ENCODE results near the gene PHOX2A.
A peak's percentile ranks its signal among the peaks of the same experiment; 100 is the strongest.

Gene PHOX2A

DNA sequence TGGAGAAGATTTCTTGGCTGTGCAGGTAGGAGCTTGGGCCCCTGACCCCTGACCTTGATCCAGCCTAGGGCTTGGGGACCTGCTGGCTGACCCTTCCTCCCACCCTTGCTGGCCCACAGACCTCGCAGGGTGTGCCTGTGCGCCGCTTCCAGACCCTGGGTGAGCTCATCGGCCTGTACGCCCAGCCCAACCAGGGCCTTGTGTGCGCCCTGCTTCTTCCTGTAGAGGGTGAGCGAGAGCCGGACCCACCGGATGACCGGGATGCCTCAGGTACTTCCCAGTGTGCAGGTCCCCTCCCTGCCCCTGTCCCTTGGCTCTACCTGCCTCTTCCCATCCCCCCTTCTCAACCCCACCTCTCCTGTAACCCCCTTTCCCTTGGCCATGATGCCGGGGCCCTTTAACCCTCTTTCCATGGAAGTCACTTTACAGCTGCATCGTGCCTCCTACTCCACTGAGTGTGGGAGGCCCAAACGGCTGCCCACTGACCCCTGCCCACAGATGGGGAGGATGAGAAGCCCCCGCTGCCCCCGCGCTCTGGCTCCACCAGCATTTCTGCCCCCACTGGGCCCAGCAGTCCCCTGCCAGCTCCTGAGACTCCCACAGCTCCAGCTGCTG lies 15.6 kb downstream of the PHOX2A start:
- no peak overlapping the region for H2BK12ac ChIP-seq (ENCODE audit: low read length)
- H3K4ac ChIP-seq (ENCODE audit: low read length), result no peak overlapping the region

DNA sequence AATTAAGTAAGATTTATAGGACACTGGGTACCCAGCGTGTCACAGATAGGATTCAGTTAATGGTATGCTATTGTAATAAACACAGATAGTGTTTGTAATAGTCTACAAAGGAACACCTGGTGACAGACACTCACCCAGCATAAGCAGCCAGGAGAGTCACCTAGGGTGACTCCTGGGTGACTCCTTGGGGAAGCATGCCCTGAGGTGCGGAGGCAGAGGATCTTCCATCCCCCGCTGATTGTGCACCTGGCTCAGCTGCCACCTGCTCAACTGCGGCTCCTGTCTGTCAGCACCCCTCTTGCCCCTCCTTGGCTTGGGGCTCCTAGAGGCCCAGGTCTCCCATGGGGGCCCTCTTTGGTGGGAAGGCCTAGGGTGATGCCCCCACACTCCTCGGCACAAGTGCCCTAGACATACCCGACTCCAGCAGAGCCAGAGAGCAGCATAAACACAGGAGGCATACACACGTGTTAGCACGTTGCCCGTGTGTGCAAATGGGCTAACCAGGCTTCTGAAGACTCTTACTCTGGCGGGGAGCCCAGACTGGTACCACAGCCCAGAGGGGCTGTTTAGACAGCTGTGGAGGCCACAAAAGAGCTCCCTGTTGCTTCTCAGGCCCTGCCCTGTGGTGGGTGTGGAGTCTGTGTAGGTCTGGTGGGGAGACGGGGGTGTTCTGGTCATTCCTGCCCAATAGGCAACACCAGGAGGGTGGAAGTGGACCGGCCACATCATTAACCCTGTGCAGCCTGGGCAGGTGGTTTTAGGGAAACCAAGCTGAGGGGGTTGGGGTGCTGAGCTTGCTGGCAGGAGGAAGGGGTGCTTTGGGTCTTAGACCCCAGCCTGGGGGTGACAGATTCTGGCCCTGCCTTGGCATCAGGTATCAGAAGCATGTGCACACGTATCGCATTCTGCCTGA lies 16.4 kb downstream of the PHOX2A start:
- peaks cover 42 to 64% of the 10 kb centered on the region in 2 donors for H3K36me3 ChIP-seq (replicated peaks in 1 of 2; ENCODE audit: control insufficient read depth in 2 of 2, insufficient read depth in 2 of 2, low read length in 2 of 2)
- WGBS, 2 donors (ENCODE audit: extremely low coverage in 2 of 2, insufficient read length in 2 of 2, insufficient replicate concordance in 1 of 2), result no CpG with 5 or more reads among the region's 14 CpGs
- H3K4me1 ChIP-seq (ENCODE audit: control insufficient read depth in 2 of 2, insufficient read depth in 1 of 2, low read depth in 1 of 2, low read length in 2 of 2), result peaks cover 3 to 14% of the 10 kb centered on the region in 2 donors

More for the DNA sequence above, 15.6 kb downstream of the PHOX2A start:
- no peak overlapping the region for H3K4me2 ChIP-seq (ENCODE audit: insufficient read depth, low read length, poor library complexity, severe bottlenecking)
- peak overlapping the region; percentile 94 for H4K8ac ChIP-seq (ENCODE audit: low read depth, low read length)
- H3K4me3 ChIP-seq (ENCODE audit: low read length in 2 of 2), result no peak overlapping the region
- no peak overlapping the region for H2BK5ac ChIP-seq (ENCODE audit: low read length)
- no peak overlapping the region for H2AK5ac ChIP-seq (ENCODE audit: low read depth, low read length)
- H3K23ac ChIP-seq (ENCODE audit: low read depth, low read length, poor library complexity), result peak overlapping the region; percentile 67
- H2BK15ac ChIP-seq (ENCODE audit: low read length), result no peak overlapping the region
- no peak overlapping the region for H3K18ac ChIP-seq (ENCODE audit: low read length)
- WGBS, 2 donors (ENCODE audit: extremely low coverage in 2 of 2, insufficient read length in 2 of 2, insufficient replicate concordance in 1 of 2), result no CpG with 5 or more reads among the region's 16 CpGs
- no peak overlapping the region for H3K14ac ChIP-seq (ENCODE audit: low read length)
- peaks cover 49 to 72% of the 10 kb centered on the region in 2 donors for H3K36me3 ChIP-seq (replicated peaks in 1 of 2; ENCODE audit: control insufficient read depth in 2 of 2, insufficient read depth in 2 of 2, low read length in 2 of 2)
- H3K27ac ChIP-seq (replicated peaks; ENCODE audit: low read length), result no peak overlapping the region
- no peaks in the 10 kb centered on the region for H3K9me3 ChIP-seq (replicated peaks in 1 of 2; ENCODE audit: control insufficient read depth in 2 of 2, insufficient read depth in 1 of 2, low read depth in 1 of 2, low read length in 2 of 2)
- DNase-seq (ENCODE audit: low spot score), result no peak
- H2BK120ac ChIP-seq (ENCODE audit: low read depth, low read length), result no peak overlapping the region
- no peak overlapping the region for H4K91ac ChIP-seq (ENCODE audit: low read depth, low read length, poor library complexity)
- H3K79me1 ChIP-seq (ENCODE audit: low read depth, low read length), result peaks cover 15% of the 10 kb centered on the region
- H3K9ac ChIP-seq (ENCODE audit: low read depth, low read length, poor library complexity), result peak overlapping the region; percentile 37
- H2AFZ ChIP-seq (ENCODE audit: low read length), result no peak overlapping the region
- no peaks in the 10 kb centered on the region for H3K27me3 ChIP-seq (ENCODE audit: control insufficient read depth in 3 of 3, insufficient read depth in 3 of 3, low read depth in 1 of 3, low read length in 3 of 3)
- peaks cover 3 to 12% of the 10 kb centered on the region in 2 donors for H3K4me1 ChIP-seq (ENCODE audit: control insufficient read depth in 2 of 2, insufficient read depth in 1 of 2, low read depth in 1 of 2, low read length in 2 of 2)

GRCh38 chr11:72226701-72227100 lies 17.3 kb downstream of the PHOX2A start:
- H4K8ac ChIP-seq (ENCODE audit: low read depth, low read length), result no peak overlapping the region
- no peak overlapping the region for H2BK12ac ChIP-seq (ENCODE audit: low read length)
- H2AFZ ChIP-seq (ENCODE audit: low read length), result no peak overlapping the region
- H4K91ac ChIP-seq (ENCODE audit: low read depth, low read length, poor library complexity), result no peak overlapping the region
- DNase-seq (ENCODE audit: low spot score), result no peak
- H2BK15ac ChIP-seq (ENCODE audit: low read length), result no peak overlapping the region
- H3K14ac ChIP-seq (ENCODE audit: low read length), result no peak overlapping the region
- no peak overlapping the region for H3K27ac ChIP-seq (replicated peaks; ENCODE audit: low read length)
- H2BK5ac ChIP-seq (ENCODE audit: low read length), result no peak overlapping the region
- no CpG with 5 or more reads among the region's 5 CpGs for WGBS, 2 donors (ENCODE audit: extremely low coverage in 2 of 2, insufficient read length in 2 of 2, insufficient replicate concordance in 1 of 2)
- H3K18ac ChIP-seq (ENCODE audit: low read length), result no peak overlapping the region
- peaks cover 36 to 55% of the 10 kb centered on the region in 2 donors for H3K36me3 ChIP-seq (replicated peaks in 1 of 2; ENCODE audit: control insufficient read depth in 2 of 2, insufficient read depth in 2 of 2, low read length in 2 of 2)
- peaks cover 5 to 16% of the 10 kb centered on the region in 2 donors for H3K4me1 ChIP-seq (ENCODE audit: control insufficient read depth in 2 of 2, insufficient read depth in 1 of 2, low read depth in 1 of 2, low read length in 2 of 2)
- no peaks in the 10 kb centered on the region for H3K9me3 ChIP-seq (replicated peaks in 1 of 2; ENCODE audit: control insufficient read depth in 2 of 2, insufficient read depth in 1 of 2, low read depth in 1 of 2, low read length in 2 of 2)
- no peaks in the 10 kb centered on the region for H3K27me3 ChIP-seq (ENCODE audit: control insufficient read depth in 3 of 3, insufficient read depth in 3 of 3, low read depth in 1 of 3, low read length in 3 of 3)
- peaks cover 15% of the 10 kb centered on the region for H3K79me1 ChIP-seq (ENCODE audit: low read depth, low read length)
- no peak overlapping the region for H2AK5ac ChIP-seq (ENCODE audit: low read depth, low read length)
- H3K4me2 ChIP-seq (ENCODE audit: insufficient read depth, low read length, poor library complexity, severe bottlenecking), result no peak overlapping the region
- H2BK120ac ChIP-seq (ENCODE audit: low read depth, low read length), result no peak overlapping the region
- H3K4me3 ChIP-seq (ENCODE audit: low read length in 2 of 2), result no peak overlapping the region
- peak overlapping the region; percentile 35 for H3K9ac ChIP-seq (ENCODE audit: low read depth, low read length, poor library complexity)
- H3K4ac ChIP-seq (ENCODE audit: low read length), result no peak overlapping the region
- H3K23ac ChIP-seq (ENCODE audit: low read depth, low read length, poor library complexity), result peak overlapping the region; percentile 27

More for the DNA sequence above, 16.4 kb downstream of the PHOX2A start:
- Histone ChIP-seq H3K27me3 (ENCODE audit: control insufficient read depth in 3 of 3, insufficient read depth in 3 of 3, low read depth in 1 of 3, low read length in 3 of 3) (no peaks in the 10 kb centered on the region), H4K91ac (ENCODE audit: low read depth, low read length, poor library complexity) (no peak overlapping the region), H2BK120ac (ENCODE audit: low read depth, low read length) (no peak overlapping the region), H2BK12ac (ENCODE audit: low read length) (no peak overlapping the region), H2AK5ac (ENCODE audit: low read depth, low read length) (no peak overlapping the region), H2AFZ (ENCODE audit: low read length) (no peak overlapping the region), H2BK5ac (ENCODE audit: low read length) (no peak overlapping the region), H3K4me2 (ENCODE audit: insufficient read depth, low read length, poor library complexity, severe bottlenecking) (no peak overlapping the region), H3K4me3 (ENCODE audit: low read length in 2 of 2) (no peak overlapping the region), H3K9ac (ENCODE audit: low read depth, low read length, poor library complexity) (peak overlapping the region; percentile 37), H3K18ac (ENCODE audit: low read length) (no peak overlapping the region), H2BK15ac (ENCODE audit: low read length) (no peak overlapping the region), H3K9me3 (replicated peaks in 1 of 2; ENCODE audit: control insufficient read depth in 2 of 2, insufficient read depth in 1 of 2, low read depth in 1 of 2, low read length in 2 of 2) (no peaks in the 10 kb centered on the region), H3K4ac (ENCODE audit: low read length) (no peak overlapping the region), H3K27ac (replicated peaks; ENCODE audit: low read length) (no peak overlapping the region), H3K23ac (ENCODE audit: low read depth, low read length, poor library complexity) (peak overlapping the region; percentile 67), H3K14ac (ENCODE audit: low read length) (no peak overlapping the region), H4K8ac (ENCODE audit: low read depth, low read length) (peak overlapping the region; percentile 94), H3K79me1 (ENCODE audit: low read depth, low read length) (peaks cover 15% of the 10 kb centered on the region)
- no peak for DNase-seq (ENCODE audit: low spot score)

GRCh38 chr11:72225411-72225951 lies 18.5 kb downstream of the PHOX2A start:
- Histone ChIP-seq H3K18ac (ENCODE audit: low read length) (peak overlapping the region; percentile 98), H2BK12ac (ENCODE audit: low read length) (no peak overlapping the region), H2BK15ac (ENCODE audit: low read length) (no peak overlapping the region), H2BK5ac (ENCODE audit: low read length) (no peak overlapping the region), H3K9ac (ENCODE audit: low read depth, low read length, poor library complexity) (peak overlapping the region; percentile 88), H3K79me1 (ENCODE audit: low read depth, low read length) (peaks cover 15% of the 10 kb centered on the region), H2AFZ (ENCODE audit: low read length) (peak overlapping the region; percentile 91), H4K8ac (ENCODE audit: low read depth, low read length) (no peak overlapping the region), H3K27ac (replicated peaks; ENCODE audit: low read length) (no peak overlapping the region), H3K36me3 (replicated peaks in 1 of 2; ENCODE audit: control insufficient read depth in 2 of 2, insufficient read depth in 2 of 2, low read length in 2 of 2) (peaks cover 26 to 43% of the 10 kb centered on the region in 2 donors), H3K4me3 (ENCODE audit: low read length in 2 of 2) (peak overlapping the region; percentile 58 to 92), H4K91ac (ENCODE audit: low read depth, low read length, poor library complexity) (no peak overlapping the region), H3K4ac (ENCODE audit: low read length) (no peak overlapping the region), H3K14ac (ENCODE audit: low read length) (no peak overlapping the region), H2AK5ac (ENCODE audit: low read depth, low read length) (peak overlapping the region; percentile 94), H3K4me2 (ENCODE audit: insufficient read depth, low read length, poor library complexity, severe bottlenecking) (peak overlapping the region; percentile 84), H2BK120ac (ENCODE audit: low read depth, low read length) (peak overlapping the region; percentile 78), H3K27me3 (ENCODE audit: control insufficient read depth in 3 of 3, insufficient read depth in 3 of 3, low read depth in 1 of 3, low read length in 3 of 3) (no peaks in the 10 kb centered on the region), H3K4me1 (ENCODE audit: control insufficient read depth in 2 of 2, insufficient read depth in 1 of 2, low read depth in 1 of 2, low read length in 2 of 2) (peaks cover 5 to 16% of the 10 kb centered on the region in 2 donors), H3K23ac (ENCODE audit: low read depth, low read length, poor library complexity) (peak overlapping the region; percentile 94), H3K9me3 (replicated peaks in 1 of 2; ENCODE audit: control insufficient read depth in 2 of 2, insufficient read depth in 1 of 2, low read depth in 1 of 2, low read length in 2 of 2) (no peaks in the 10 kb centered on the region)
- no CpG with 5 or more reads among the region's 11 CpGs for WGBS, 2 donors (ENCODE audit: extremely low coverage in 2 of 2, insufficient read length in 2 of 2, insufficient replicate concordance in 1 of 2)
- no peak for DNase-seq (ENCODE audit: low spot score)
